Ovary (tissue), 3 donors: Measurements from ENCODE around the gene PLCB4.

ENCODE experiments used
- CTCF ChIP-seq, 3 donors: fragments of 450-650 bp in 2 of 3; fragments of 200-600 bp in 1 of 3; IDR thresholded peaks; one replicate each; pipeline versions ENCODE4 v1.5.1 to v1.8.0; 2016 to 2022; ENCODE audit warnings: antibody characterized with exemption in 3 of 3, mild to moderate bottlenecking in 1 of 3
- EP300 ChIP-seq: sonication (generic); formaldehyde crosslinking; IDR thresholded peaks from one replicate; pipeline ENCODE4 v1.6.1; 2017; ENCODE audit warnings: antibody characterized with exemption
- donor health status: DM: no; HTN: no; CAD: no.

DNA sequence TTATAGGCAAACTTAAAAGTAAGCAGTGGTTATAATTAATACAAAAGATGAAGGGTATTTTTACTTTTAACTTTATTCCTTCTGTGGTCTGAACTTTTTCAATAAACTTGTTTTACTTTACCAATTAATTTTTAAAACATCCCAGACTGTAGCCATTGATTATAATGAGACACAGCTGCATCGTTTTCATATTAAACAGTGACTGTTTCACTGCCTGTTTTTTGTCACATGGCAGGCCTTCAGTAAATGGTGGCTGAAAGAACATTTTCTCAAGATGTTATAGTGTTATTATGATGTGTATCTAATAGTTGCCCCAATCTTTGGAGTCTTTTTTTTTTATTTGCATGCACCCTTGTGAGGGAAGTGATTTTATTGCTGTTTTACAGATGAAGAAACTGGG, 95.1 kb downstream of the PLCB4 start:
- no peak for TF ChIP-seq CTCF (IDR thresholded peaks at IDR 0.05)
- no peak for TF ChIP-seq EP300
